Left colon (tissue), 2 donors: ENCODE measurements around the gene WNT8B. TPM values are rescaled to one million over a fixed set of nuclear protein-coding genes. Genes with fewer than 3 reads are reported as not detected.
A peak's percentile ranks its signal among the peaks of the same experiment; 100 is the strongest.

Source experiments
- ATAC-seq: fragments of 200-7000 bp; cut with Tn5 transposase; one replicate; pipeline ENCODE4 v1.9.1; 2020; ENCODE audit warnings: mild to moderate bottlenecking, moderate library complexity
- DNase-seq, 2 donors: peaks; one replicate each; pipeline ENCODE4 v3.0.0-alpha.2; 2020
- intact Hi-C, 2 donors: fragments of 100-400 bp; cut with DNase I in 1 of 2; cut with micrococcal nuclease in 1 of 2; formaldehyde crosslinking; loops; one replicate each; pipeline versions ENCODE4 v1.11.2 to v1.14.0; 2022; cut with DNase I, micrococcal nuclease
- long read RNA-seq: library from polyadenylated mRNA; unstranded; transcript quantifications from one replicate; pipeline ENCODE4 v2.0.0, GENCODE V29; 2021
- total RNA-seq, 2 donors: library from RNA; stranded (reverse); fragmentation: NEBNext Ultra II Directional; extraction: Animal tissue kit (Norgen Biotek cat#: 25700); gene quantifications; one replicate each; pipeline ENCODE4 v1.2.1, GENCODE V29; 2021
- donor health status: DM: no; HTN: no; CAD: no.
- donor health status: DM: yes; HTN: yes; CAD: no.

The WNT8B gene
- not detected for total RNA-seq
- long read RNA-seq: 0 reads

- ATAC-seq: no peak
- intact Hi-C loops: no loop called here
These were observed at the start of gene WNT8B for GRCh38 chr10:100462709-100463108. Gene WNT8B, plus strand, starts transcription at chr10:100463009. Its CDS starts 160 bp downstream, at chr10:100463169.

GRCh38 chr10:100413173-100413572 lies 49.6 kb upstream of the WNT8B start:
- ATAC-seq (no peak), DNase-seq (no peak)
- intact Hi-C loops: no loop called here

More at GRCh38 chr10:100462709-100463108, at the start of gene WNT8B:
- DNase-seq: no peak

- DNase-seq (no peak), ATAC-seq (no peak)
- intact Hi-C loops: no loop called here
These were observed 42.8 kb upstream of the WNT8B start for GRCh38 chr10:100419911-100420449.

GRCh38 chr10:100427374-100427773 lies 35.4 kb upstream of the WNT8B start:
- ATAC-seq: no peak
- intact Hi-C loops: no loop called here
- DNase-seq: no peak

- ATAC-seq: peak; percentile 91
- intact Hi-C loops: loop anchor here (2.0 to 10.0 kb wide), 3 partner anchors 81 to 96 kb away; partner anchors contain the start of gene SEC31B (in 1 of the 2)
- DNase-seq: peak; percentile 87 to 98
These were observed 29.3 kb upstream of the WNT8B start for GRCh38 chr10:100433253-100434240.

GRCh38 chr10:100436255-100436654 lies 26.6 kb upstream of the WNT8B start:
- intact Hi-C loops: loop anchor here in 1 of 2 donors (10.0 kb wide), 1 partner anchor 79 kb away; the partner anchor contains the start of gene SEC31B
- DNase-seq: no peak
- ATAC-seq: no peak

GRCh38 chr10:100438674-100439315 lies 24.0 kb upstream of the WNT8B start:
- DNase-seq: no peak
- intact Hi-C loops: loop anchor here in 1 of 2 donors (10.0 kb wide), 1 partner anchor 76 kb away; the partner anchor contains the start of gene SEC31B

GRCh38 chr10:100442548-100442947 lies 20.3 kb upstream of the WNT8B start:
- no peak for ATAC-seq
- no peak for DNase-seq
- intact Hi-C loops: no loop called here

More at GRCh38 chr10:100438674-100439315, 24.0 kb upstream of the WNT8B start:
- no peak for ATAC-seq

GRCh38 chr10:100446130-100446761 lies 16.6 kb upstream of the WNT8B start:
- intact Hi-C loops: no loop called here
- ATAC-seq (no peak), DNase-seq (no peak)

- DNase-seq (no peak), ATAC-seq (no peak)
- intact Hi-C loops: no loop called here
These were observed 15.1 kb upstream of the WNT8B start for GRCh38 chr10:100447663-100448062.

GRCh38 chr10:100448951-100449350 lies 13.9 kb upstream of the WNT8B start:
- no peak for ATAC-seq
- DNase-seq: no peak
- intact Hi-C loops: no loop called here

GRCh38 chr10:100468322-100468721 lies 5.5 kb downstream of the WNT8B start:
- no peak for ATAC-seq
- intact Hi-C loops: no loop called here
- DNase-seq: no peak

- intact Hi-C loops: no loop called here
- ATAC-seq (no peak), DNase-seq (no peak)
These were observed 6.2 kb downstream of the WNT8B start for GRCh38 chr10:100468978-100469377.

- ATAC-seq: no peak
- intact Hi-C loops: no loop called here
- no peak for DNase-seq
These were observed 6.9 kb downstream of the WNT8B start for GRCh38 chr10:100469756-100470155.

- intact Hi-C loops: no loop called here
- ATAC-seq: no peak
- no peak for DNase-seq
These were observed 7.6 kb downstream of the WNT8B start for GRCh38 chr10:100470367-100470766.

- ATAC-seq (no peak), DNase-seq (no peak)
- intact Hi-C loops: no loop called here
These were observed 15.2 kb downstream of the WNT8B start for GRCh38 chr10:100477970-100478369.

GRCh38 chr10:100479037-100479436 lies 16.2 kb downstream of the WNT8B start:
- intact Hi-C loops: no loop called here
- ATAC-seq (peak; percentile 41), DNase-seq (peak in 1 of 2 donors; percentile 8)

GRCh38 chr10:100480002-100480401 lies 17.2 kb downstream of the WNT8B start:
- no peak for DNase-seq
- intact Hi-C loops: no loop called here
- ATAC-seq: no peak
